UCSD-AML1 (cell line): Measurements from ENCODE around the gene FOXD2.

Experiments
- DNase-seq: peaks from one replicate; lab custom pipeline; 2025; ENCODE audit not compliant: unreplicated experiment; lab: John Stamatoyannopoulos, UW

FOXD2 gene

DNA sequence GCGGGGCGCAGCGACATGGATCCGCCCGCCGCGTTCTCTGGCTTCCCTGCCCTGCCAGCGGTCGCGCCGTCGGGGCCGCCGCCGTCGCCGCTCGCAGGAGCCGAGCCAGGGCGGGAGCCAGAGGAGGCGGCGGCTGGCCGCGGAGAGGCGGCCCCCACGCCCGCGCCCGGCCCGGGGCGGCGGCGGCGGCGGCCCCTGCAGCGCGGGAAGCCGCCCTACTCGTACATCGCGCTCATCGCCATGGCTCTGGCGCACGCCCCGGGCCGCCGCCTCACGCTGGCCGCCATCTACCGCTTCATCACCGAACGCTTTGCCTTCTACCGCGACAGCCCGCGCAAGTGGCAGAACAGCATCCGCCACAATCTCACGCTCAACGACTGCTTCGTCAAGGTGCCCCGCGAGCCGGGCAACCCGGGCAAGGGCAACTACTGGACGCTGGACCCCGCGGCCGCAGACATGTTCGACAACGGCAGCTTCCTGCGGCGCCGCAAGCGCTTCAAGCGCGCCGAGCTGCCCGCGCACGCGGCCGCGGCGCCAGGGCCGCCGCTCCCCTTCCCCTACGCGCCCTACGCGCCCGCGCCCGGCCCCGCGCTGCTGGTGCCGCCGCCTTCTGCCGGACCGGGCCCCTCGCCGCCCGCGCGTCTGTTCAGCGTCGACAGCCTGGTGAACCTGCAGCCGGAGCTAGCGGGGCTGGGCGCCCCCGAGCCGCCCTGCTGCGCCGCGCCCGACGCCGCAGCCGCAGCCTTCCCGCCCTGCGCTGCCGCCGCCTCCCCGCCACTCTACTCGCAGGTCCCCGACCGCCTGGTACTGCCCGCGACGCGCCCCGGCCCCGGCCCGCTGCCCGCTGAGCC, 21.3 kb upstream of the FOXD2 start:
- no peak for DNase-seq

DNA sequence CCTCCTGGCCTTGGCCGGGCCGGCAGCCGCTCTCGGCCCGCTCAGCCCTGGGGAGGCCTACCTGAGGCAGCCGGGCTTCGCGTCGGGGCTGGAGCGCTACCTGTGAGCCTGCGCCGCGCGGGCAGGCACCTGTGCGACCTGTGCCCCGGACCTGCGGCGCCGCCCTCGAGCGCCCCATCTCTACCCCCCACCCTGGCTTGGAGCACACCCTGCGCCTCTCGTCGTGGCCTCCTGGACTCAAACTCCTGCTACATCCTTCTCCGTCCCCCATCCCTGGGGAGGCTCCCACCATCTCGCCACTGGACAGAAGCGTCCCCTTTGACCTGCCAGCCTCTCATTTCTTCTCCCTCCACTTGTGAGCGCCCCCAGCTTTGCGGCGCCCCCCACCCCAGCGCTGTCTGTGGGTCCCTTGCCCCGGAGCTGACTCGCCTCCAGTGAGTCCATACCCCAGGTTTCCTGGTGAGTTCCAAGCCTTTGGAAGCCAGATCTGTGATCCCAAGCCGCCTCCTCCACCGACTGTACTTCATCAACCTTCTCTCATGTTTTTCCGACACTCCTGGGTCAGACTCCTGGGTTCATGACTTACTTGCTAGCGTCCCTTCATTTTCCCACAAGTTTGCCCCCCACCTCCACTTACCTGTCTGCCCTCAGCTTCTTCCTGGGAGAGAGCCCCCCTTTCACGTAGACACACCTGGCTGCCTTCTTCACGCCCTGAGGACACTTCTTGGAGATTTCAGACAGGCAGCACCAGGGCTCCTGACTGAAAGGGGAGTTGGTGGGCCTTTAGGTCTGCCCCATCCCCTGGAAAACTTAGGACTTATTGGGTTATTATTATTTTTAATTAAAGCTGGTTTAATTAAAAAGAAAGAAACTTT, 20.4 kb upstream of the FOXD2 start:
- no peak for DNase-seq

DNA sequence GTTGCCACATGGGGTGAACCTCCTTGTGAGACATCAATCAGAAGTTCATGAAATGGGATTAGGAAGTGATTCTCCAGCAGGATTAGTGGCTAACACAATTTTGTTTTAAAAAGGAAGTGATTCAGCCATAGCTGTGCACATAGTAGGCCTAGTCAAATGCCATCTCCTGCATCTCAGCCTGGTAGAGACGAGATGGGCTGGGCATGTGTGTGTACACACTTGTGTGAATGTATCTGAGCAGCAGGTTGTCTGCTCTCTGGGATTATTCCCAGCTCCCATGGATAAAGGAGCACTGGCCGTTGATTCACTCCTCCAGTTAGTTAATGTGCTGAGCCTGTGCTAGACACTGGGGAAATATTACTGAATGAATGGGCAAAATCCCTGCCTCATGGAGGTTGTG, 19.7 kb upstream of the FOXD2 start:
- no peak for DNase-seq

DNA sequence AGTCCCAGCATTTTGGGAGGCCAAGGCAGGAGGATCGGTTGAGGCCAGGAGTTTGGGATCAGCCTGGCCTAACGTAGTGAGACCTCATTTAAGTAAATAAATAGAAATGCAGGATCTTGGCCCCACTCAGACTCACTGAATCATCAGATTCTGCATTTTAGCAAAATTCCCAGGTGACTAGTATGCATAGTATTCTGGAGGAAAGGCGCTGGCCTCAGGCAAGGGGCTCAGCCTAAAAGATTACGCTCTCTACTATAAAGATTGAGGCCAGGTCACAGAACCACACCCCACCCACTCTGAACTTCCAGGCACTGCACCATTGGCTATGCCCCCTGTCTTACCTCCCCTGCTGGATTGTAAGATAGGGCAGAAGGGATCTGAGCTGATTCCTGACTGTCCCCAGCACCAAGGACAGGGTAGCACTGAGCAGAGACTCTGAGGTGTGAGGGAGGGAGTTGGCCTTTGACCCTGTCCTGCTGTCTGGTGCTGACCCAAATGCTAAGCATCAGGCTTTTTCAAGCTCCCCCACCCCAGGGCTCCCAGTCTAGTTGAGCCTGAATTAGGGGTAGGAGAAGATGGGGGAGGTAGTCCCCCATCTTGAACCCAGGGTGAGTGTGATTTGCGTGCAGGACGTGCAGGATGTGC, 19.0 kb upstream of the FOXD2 start:
- DNase-seq, result no peak

DNA sequence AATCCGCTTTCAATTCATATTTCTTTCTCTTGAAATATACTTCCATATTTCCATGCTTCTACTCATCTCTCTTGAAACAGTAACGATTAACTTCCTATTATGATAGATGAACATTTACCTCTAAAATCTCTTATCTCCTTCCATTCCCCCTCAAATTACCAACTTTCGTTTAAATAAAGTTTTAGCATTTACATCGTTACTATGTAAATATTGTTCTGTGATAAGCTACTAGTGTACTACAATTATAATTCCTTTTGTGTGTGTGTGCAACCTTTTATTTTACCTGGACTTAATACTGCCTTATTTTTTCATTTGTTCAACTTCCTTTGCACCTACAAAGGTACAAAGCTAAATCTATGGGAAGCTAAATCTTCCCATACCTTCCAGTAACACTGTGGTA, 17.3 kb upstream of the FOXD2 start:
- no peak for DNase-seq

DNA sequence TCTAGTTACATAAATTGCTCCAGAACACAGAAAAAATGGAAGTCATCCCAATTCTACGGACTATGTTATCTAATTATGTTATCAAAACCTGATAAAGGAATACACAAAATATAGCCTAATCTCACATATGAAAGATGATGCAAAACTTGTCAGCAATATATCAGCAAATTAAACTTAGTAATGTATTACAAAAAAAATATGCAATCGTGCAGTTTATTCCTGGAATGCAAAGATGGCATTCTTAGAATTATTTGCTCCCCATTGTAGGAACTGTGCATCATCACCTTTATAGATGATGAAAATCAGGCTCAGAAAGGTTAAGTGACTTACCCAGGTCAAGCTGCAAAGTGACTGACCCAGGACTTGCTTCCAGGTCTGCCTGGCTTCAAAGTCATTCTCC, 14.0 kb upstream of the FOXD2 start:
- DNase-seq, result no peak

DNA sequence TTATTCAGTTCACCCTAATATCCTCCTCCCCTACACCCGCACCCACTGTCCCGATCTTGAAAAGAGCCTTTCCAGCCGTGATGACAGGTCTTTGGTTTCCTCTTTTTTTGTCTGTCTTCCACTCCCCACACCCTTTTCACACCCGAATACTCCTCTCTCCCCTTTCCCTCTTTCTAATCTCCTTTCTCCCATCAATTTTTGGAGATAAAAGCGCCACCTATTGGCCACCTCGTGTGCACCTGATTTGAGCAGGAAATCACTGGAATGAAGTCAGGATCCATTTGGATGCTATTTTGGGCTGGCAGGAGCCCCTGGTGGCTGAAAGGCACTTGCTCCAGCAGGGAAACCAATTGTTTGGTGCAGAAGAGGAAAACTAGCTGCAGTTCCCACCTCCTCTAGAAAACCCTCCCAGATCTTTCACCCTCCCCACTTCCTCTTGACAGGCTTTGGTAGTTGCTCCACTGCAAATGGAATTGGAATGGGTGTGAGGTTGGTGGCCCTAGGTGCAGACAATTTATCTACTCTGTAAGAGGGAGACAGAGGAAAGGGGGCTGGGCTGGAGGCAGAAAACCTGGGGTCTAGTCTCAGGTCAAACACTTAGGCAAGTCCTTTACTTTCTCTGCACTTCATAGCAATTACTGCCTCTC, 13.4 kb upstream of the FOXD2 start:
- peak; percentile 29 for DNase-seq

DNA sequence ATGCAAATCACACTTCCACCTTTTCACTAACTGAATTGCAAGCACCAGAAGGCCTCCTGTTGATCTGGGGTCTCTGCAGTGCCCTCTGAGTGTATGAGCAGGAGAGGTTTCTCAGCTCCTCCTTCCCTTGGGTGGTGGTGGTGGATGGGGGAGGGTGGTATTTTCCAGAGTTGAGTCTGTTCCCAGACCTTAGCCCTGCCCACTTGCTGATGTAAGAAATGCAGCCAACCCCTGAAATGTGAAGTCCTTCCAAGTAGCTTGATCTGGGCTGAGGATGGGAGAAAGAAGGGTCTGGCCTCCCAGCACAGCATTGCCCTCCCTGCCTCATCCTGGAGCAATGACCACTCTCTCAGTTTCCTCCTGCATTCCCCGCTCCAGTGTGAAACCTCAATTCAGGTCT, 6.3 kb upstream of the FOXD2 start:
- peak; percentile 46 for DNase-seq

DNA sequence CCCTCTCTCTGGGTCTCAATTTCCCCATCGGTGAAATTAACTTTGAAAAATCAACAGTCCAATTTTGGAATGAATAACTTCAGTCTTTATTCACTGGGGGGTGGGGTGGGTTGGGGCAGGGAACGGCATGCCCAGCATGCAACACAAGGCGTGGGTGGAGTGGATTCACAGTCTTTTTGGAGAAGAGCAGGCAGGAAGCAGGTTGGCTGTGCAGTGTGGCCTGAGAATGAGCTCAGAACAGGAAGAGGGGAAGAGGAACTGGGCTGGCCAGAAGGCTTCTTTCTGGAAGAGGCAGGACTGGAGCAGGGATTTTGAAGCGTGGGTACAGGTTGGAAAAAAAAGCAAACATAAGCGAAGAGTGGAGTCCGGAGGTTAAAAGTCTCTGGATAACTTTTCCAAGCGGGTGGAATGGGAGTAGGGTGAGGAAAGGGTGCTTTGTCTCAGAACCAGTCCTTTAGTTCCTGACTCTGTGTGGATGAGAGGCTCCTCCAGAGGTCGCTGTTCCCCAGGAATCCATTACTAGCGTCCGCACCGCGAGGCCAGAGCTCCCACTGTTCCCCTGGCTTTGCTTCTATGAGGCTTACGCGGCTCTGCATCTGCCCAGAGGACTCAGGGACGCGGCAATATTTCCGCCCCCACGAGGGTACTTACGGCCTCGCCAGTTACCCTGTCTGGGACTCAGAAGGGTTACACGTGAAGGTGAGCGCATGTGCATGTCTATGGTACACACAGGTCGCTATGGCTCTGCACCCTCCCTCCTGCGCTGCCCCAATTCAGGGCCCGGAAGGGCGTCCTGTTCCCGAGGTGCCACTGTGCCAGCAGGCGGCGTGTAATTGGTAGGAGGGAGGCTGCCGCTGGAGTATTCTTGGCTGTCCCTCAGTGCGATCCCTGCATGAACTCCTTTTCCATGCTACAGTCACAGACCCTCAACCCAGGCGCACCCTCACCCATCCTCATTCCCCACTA, 5.5 kb upstream of the FOXD2 start:
- peak; percentile 81 for DNase-seq

DNA sequence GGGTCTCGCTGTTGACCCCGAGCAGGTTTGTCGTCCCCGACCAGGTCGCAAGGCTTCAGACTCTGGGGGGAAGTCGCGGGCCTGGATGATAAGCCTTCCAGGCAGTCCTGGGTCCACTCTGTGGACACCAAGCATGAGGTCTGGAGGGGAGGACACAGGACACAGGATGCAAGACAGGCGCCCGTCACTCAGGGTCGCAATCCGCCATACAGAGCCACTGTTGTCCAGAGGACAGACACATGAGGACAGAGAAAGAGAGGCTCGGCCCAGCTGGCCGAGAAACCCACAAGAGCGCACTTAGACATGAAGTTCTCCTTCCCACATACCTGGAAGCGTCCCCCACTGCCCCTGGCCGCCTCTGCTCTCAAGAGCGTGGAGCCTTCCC, 4.8 kb upstream of the FOXD2 start:
- DNase-seq, result no peak

DNA sequence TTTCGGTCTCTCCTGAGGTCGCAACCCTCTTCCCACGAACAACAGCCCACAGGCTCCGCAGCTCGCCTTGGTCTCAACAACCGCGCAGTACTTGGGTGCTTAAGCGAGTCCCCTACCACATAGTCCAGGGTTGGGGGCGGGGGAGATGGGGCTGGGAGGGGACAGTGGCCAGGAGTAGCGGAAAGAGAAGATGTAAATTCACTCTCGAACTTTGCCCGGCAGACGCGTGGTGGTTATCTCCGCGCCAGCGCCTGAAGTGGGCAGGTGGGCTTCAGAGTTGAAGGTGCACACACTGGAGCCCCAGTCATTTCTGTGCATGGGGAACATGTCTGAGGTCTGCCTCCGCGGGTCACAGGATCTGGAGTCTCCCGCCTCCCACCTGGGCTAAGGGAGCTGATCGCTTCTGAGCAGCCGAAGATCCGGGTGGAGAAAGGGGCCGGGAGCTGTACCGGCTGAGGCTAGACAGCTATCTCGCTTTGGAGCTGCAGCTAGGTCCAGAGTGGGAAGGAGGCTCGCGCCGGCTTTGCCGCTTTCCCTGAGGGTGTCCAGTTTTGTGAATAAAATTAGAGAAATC, 4.3 kb upstream of the FOXD2 start:
- DNase-seq, result no peak

DNA sequence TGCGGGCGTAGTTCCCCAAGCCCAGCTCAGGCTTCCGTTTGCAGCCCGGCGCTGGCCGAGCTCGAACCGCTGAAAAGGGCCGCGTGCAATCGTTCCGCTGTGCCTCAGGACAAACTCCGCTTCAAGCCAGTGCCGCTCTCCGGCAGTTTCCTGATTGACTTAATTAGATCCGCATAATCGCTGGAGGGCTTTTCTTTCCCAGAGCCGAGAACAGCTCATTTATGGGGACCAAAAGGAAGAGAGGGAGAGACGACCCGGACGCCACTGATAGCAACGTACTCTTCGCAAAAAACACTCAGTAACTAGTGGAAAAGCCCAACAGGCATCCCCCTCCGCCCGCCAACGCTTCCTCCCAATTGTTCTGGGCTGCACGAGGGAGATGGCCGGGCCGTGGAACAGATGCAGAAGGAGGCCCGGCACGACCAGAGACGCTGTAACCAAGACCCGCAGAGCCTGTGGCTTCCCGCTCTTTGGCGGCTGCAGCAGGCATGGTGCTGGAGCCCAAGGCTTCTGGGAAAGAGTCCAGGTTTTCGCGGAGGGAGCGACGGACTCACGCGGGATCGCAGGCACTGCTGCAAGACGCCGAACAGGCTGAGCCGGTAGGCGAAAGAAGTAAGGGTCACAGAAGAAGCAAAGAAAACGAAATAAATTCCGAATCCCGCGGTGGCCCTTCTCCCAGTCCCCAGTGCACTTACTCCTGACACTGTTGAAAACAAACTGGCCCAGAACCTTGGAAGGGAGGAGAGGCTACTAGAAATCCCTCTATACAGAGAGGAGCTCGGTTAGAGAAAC, 3.6 kb upstream of the FOXD2 start:
- DNase-seq, result no peak

DNA sequence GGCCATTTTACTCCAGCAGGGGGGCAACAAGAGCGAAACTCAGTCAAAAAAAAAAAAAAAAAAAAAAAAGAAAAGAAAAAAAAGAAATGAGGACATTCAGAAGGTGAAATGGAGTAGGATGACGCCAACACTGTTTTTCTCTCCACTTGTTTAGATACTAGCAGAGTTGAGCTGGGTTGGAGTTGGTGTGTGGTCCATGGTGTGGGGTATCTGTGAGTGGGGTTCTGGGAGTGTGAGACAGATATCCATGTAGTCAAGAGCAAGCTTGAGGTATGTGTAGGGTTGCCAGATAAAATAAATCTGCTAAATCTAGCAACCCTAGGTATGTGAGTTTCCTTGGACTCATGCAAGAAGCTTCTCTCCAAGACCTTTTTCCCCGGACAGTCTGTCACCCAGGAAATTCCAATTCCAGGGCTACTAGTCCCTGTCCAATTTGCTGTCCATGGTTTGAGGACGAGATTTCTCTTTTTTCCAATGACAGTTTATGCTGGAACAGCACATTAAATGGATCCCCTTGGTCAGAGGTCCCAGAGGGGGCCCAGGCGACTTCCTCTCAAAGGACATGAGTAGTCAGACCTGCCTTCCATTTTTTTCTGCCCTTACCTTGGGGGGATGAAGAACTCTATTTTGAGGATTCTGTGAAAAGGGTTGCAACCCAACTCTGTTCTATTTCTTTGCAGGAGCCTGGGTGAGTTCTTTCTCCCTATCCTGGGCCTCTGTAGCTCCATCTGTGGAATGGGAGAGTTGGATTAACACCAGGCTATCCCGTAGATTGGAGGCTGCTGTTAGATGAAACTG, 2.1 kb upstream of the FOXD2 start:
- no peak for DNase-seq

DNA sequence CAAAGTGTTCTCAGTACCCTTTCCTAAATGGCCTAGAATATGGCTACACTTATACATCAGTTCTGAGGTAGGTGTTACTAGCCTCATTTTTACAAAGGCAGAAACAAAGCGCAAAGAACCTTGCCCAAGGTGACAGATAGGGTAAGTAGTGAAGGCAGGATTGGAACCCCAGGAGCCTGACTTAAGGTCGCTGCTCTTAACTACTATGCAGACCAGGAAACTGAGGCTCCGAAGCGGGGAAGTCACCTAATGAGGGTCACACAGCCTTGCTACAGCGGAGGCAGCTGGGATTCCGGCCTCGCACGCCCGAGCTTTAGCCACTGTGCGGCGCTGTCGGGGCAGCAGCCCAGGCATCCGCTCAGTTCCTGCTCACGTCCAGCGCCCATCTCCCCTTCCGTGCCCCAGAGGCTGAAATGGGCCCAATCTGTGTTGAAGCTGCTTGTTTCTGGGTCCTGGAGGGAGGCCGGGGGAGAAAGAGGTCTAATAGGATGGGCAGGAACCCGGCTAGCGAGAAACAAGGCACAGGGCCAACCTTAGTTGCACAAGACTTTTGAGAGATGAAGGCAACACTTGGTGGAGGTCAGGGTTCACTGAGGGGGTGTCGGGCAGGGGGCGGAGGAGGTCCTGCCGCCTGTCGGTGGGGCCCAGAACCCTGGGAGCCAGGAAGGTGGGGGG, 1.4 kb upstream of the FOXD2 start:
- peak; percentile 86 for DNase-seq

DNA sequence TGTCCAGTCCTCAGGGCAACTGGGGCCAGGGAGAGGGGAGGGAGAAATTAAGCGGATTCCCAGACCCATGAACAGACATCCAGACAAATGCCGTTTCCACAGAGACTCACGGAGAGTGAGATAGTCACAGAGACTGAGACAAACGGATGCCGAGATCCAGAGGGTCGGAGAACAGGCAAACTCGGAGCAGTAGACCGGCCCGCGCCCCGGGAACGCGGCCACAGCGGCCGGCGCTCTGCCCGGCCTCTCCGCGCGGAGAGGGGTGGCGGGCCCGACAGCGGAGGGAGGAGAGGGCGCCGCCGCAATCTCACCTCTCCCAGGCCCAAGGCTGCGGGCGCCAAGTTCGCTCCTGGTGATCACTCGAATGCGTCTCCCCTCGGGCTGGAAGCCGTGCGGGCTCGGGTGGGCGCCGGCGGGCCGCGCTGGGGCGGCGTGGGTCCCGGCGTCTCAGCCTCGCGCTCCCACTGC, 831 bp upstream of the FOXD2 start:
- no peak for DNase-seq

DNA sequence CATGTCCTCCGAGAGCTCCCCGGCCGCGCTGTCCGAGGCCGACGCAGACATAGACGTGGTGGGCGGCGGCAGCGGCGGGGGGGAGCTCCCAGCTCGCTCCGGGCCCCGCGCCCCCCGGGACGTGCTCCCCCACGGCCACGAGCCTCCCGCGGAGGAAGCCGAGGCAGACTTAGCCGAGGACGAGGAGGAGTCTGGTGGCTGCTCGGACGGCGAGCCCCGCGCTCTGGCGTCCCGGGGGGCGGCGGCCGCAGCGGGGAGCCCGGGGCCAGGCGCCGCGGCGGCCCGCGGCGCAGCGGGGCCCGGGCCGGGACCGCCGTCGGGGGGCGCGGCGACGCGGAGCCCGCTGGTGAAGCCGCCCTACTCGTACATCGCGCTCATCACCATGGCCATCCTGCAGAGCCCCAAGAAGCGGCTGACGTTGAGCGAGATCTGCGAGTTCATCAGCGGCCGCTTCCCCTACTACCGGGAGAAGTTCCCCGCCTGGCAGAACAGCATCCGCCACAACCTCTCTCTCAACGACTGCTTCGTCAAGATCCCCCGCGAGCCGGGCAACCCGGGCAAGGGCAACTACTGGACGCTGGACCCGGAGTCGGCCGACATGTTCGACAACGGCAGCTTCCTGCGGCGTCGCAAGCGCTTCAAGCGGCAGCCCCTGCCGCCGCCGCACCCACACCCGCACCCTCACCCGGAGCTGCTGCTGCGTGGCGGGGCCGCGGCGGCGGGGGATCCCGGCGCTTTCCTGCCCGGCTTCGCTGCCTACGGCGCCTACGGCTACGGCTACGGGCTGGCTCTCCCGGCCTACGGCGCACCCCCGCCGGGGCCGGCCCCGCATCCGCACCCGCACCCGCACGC, 547 bp downstream of the FOXD2 start:
- no peak for DNase-seq
